Caki2 (cell line): Measurements from ENCODE around the gene SMAGP. TPM values are rescaled to one million over a fixed set of nuclear protein-coding genes. Genes with fewer than 3 reads are reported as not detected.
"Not testable (repeated sequence)": the region's sequence is repeated elsewhere in the genome, so short reads cannot be mapped to it uniquely, and the experiment has no call there.

Experiments
- DNase-seq: peaks from one replicate; pipeline ENCODE4 v3.0.0-alpha.2; 2015; ENCODE audit warnings: low read depth
- in situ Hi-C: cut with HindIII; loops from 2 replicates; pipeline ENCODE4 v1.10.0; 2016; ENCODE audit warnings: low sequenced_read_pairs, low pct_unique_long_range_greater_than_20kb, mixed read lengths
- total RNA-seq: library from RNA; depleted of rRNA; stranded (reverse); fragments of >200 nt; shearing (Covaris generic); gene quantifications from 2 replicates; pipeline ENCODE4 v1.2.3, GENCODE V29; 2014; ENCODE audit warnings: low replicate concordance

SMAGP gene
- total RNA-seq, 1 experiment from 2014 or later = 2.0 TPM

- no peak for DNase-seq
- in situ Hi-C loops = no loop called here
Observed at GRCh38 chr12:51270951-51271518, 820 bp upstream of the SMAGP start.

DNA sequence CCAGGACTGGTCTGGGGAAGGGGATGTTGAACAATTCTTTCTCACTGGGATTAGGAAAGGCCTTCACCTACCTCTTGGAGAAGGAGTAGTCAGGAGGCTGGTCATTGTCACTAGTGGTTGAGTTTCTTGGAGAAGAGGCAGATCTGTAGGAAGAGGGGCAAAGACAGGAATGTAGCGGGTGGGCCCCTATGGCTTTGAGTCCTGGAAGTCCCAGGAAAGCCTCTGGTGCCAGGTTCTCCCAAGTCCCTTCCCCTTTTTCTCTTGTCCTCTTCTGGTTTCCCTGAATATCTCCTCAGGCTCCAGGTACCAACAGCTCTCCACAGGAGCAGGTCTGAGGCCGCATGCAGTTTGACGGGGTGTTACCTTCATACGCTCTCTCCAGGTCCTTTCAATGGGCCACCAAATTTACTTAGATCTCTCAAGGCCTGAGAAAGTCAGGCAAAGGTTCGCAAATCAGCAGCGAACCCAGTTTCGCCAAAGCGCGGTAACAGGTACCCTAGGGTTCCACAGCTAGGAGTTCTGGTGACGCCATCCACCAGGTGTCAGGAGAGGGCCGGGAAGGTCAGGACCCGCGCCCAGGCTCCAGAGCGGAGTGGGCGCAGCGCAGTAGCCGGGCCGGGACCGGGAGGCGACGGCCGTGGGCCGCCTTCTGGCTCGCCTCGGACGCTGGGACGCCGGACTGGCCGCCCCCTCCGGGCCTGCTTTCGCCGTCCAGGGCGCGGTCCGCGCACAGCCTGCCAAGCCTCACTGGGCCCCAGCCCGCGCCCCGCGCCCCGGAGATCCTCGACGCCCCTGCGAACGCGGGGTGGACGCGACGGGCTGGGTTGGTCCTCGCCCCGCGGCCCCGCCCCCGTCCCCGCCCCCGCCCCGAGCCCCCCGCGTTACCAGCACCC, 795 bp downstream of the SMAGP start:
- in situ Hi-C loops = no loop called here

GRCh38 chr12:51265024-51265423, 5.2 kb downstream of the SMAGP start:
- in situ Hi-C loops = no loop called here
- no peak for DNase-seq

More for the DNA sequence above, 795 bp downstream of the SMAGP start:
- peak; percentile 57 for DNase-seq

GRCh38 chr12:51264297-51264696, 5.9 kb downstream of the SMAGP start:
- no peak for DNase-seq
- in situ Hi-C loops = no loop called here

- DNase-seq = no peak
- in situ Hi-C loops = no loop called here
Observed at GRCh38 chr12:51263341-51263740, 6.9 kb downstream of the SMAGP start.

DNA sequence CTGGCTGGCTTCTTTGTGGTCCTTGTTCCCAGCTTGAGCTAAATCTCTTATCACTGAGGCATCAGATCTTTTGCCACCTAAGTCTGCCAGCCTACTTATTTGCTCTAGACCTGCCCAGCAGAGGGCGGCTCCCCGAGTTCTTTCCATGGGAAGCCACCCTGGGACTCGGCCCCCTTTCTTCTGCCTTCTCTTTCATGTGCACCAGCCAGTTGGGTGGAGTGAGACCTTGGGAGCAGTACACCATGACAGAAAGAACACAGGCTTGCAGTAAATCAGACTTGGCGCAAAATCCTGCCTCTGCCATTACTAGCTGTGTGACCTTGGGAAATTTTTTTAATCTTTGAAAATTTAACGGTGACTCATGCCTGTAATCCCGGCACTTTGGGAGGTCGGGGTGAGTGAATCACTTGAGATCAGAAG, 7.4 kb downstream of the SMAGP start:
- in situ Hi-C loops = no loop called here
- DNase-seq = peak; percentile 89

GRCh38 chr12:51259600-51259999, 10.6 kb downstream of the SMAGP start:
- in situ Hi-C loops = not testable (repeated sequence)

DNA sequence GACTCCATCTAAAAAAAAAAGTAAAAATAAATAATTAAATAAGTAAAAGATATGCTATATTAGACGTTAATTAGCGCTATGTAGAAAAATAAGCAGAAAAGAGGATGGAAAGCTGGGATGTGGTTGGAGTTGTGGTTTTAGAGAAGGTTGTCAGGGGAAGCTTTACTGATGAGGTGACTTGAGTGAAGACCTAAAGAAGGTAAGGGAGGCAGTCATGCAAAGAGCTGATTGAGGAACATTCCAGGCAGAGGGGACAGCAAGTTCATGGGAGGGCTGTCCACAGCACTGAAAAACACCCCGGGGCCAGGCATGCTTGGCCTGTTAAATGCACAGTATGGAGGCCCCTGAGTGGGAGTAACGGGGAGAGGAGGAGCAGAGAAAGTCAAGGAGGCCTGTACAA, 15.7 kb downstream of the SMAGP start:
- in situ Hi-C loops = no loop called here
- DNase-seq = peak; percentile 45

More at GRCh38 chr12:51259600-51259999, 10.6 kb downstream of the SMAGP start:
- not testable (repeated sequence) for DNase-seq

DNA sequence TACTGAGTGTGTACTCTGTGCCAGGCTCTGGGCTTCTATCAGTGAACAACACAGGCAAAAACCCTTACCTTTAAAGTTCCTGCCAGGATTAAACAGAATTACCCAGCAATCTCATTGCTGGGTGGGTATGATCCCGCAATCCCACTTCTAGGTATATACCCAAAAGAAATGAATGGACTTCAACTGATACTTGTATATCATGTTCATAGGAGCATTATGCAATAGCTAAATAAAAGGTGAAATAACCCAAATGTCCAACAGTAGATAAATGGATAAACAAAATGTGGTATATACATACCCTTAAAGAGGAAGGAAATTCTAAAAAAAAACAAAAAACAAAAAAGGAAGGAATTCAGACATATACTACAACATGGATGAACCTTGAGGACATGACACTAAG, 16.9 kb downstream of the SMAGP start:
- in situ Hi-C loops = no loop called here
- DNase-seq = no peak

GRCh38 chr12:51247523-51248206, 22.6 kb downstream of the SMAGP start:
- no peak for DNase-seq
- in situ Hi-C loops = no loop called here

- in situ Hi-C loops = no loop called here
Observed at GRCh38 chr12:51246254-51246853, 23.9 kb downstream of the SMAGP start.

DNA sequence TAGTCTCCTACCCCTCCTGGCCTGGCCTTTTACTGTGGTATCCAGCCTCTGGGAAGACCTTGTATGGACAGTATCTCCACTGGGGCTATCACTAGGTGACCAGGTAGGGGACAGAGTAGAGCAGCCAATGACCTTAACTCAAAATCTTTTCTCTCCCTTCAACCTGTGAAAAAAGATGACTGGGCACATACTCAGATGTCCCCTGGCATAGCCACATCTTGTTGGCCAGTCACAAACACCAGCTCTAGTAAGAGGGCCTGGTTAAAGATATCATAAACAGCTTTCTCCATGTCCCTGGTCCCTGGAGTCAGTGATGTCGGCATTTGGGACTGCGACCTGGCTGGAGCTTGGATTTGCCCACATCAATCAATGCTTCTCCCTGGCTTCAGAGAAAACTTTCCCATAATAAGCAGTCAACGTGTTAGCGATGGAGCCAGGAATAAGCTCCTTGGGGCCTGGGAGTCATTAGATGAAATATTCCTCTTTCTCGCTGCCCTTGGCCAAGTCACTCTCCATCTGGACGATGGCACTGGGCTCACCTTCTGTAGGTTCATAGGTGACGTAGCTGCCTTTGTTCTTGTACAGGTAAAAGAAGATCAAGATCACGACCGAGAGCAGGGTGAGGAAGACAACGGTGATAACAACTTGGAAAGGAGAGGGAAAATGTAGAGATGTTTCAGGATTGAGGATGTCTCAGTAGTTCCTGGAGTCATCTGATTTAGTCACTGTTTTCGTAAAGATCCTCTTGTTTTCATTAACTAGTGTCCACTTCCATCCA, 24.6 kb downstream of the SMAGP start:
- in situ Hi-C loops = no loop called here
- DNase-seq = no peak

More at GRCh38 chr12:51246254-51246853, 23.9 kb downstream of the SMAGP start:
- DNase-seq = no peak

- DNase-seq = no peak
- in situ Hi-C loops = no loop called here
Observed at GRCh38 chr12:51244269-51244668, 25.9 kb downstream of the SMAGP start.

GRCh38 chr12:51242876-51243275, 27.3 kb downstream of the SMAGP start:
- no peak for DNase-seq

GRCh38 chr12:51242120-51242519, 28.1 kb downstream of the SMAGP start:
- DNase-seq = no peak
- in situ Hi-C loops = no loop called here

More at GRCh38 chr12:51242876-51243275, 27.3 kb downstream of the SMAGP start:
- in situ Hi-C loops = no loop called here

GRCh38 chr12:51240971-51241370, 29.2 kb downstream of the SMAGP start:
- DNase-seq = no peak

DNA sequence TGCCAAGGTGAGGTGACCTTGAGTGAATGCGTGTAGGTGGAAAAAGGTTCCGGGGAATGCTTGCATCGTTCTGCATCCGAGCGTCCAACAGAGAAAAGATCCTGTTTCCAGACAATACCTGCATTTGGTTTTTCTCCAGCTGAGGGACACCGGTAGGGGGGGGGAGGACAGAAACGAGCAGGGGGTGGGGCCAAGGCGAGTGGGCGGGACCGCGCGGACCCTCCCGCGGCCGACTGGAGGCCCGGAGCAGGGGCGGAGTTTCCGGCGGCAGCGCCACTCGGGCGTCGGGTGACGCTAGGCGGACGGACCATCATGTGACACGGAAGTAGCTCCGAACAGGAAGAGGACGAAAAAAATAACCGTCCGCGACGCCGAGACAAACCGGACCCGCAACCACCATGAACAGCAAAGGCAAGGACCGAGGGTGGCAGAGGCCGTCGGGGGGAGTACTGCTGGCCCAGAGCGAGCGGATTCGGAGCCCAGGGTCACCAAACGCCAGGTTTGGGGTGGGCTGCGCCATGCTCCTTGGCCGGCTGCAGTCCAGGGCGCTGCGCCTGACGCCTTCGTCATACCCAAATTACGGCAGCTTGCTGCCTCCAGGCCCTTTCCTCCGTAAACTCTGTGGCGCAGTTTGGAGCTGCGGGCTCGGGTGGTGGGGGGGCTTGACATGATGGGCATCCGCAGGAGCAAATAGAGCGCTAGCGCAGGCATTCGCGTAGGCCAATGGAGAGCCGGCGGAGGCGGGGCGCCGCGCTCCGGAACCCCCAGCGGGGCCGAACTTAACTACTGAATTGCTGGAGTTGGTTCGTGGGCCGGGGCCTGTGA, 31.5 kb downstream of the SMAGP start, which contains the start of gene DAZAP2:
DAZAP2 (plus strand) TSS at position 317 of the 825 bp plus-strand sequence; CDS start at position 399, 82 bp downstream.
- in situ Hi-C loops = no loop called here
- DNase-seq = peak; percentile 92

More at GRCh38 chr12:51240971-51241370, 29.2 kb downstream of the SMAGP start:
- in situ Hi-C loops = no loop called here
